ENCODE data around the gene ASTN1.

- TF ChIP-seq, protein P1, sequence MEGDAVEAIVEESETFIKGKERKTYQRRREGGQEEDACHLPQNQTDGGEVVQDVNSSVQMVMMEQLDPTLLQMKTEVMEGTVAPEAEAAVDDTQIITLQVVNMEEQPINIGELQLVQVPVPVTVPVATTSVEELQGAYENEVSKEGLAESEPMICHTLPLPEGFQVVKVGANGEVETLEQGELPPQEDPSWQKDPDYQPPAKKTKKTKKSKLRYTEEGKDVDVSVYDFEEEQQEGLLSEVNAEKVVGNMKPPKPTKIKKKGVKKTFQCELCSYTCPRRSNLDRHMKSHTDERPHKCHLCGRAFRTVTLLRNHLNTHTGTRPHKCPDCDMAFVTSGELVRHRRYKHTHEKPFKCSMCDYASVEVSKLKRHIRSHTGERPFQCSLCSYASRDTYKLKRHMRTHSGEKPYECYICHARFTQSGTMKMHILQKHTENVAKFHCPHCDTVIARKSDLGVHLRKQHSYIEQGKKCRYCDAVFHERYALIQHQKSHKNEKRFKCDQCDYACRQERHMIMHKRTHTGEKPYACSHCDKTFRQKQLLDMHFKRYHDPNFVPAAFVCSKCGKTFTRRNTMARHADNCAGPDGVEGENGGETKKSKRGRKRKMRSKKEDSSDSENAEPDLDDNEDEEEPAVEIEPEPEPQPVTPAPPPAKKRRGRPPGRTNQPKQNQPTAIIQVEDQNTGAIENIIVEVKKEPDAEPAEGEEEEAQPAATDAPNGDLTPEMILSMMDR (conservative IDR thresholded peaks at IDR 0.05; ENCODE audit: low read length): no peak
- no peak for TF ChIP-seq EZH2phosphoT487 (IDR thresholded peaks at IDR 0.05; ENCODE audit: borderline replicate concordance)
Measured at GRCh38 chr1:177210071-177210470, 45.6 kb upstream of the ASTN1 start.

Data from Loucy (cell line).